Large intestine (tissue), 3 donors: ENCODE measurements around the gene INTS1. TPM values are rescaled to one million over a fixed set of nuclear protein-coding genes. Genes with fewer than 3 reads are reported as not detected.

Source experiments
- DNase-seq, 2 donors: peaks; one replicate each; pipeline versions ENCODE4 v3.0.0 to v3.0.0-alpha.2; 2013
- H3K27ac ChIP-seq: one replicate; pipeline ENCODE4 v1.5.1; 2013; ENCODE audit warnings: low read length
- H3K27me3 ChIP-seq: 2 replicates; pipeline ENCODE4 v1.6.1; 2013; ENCODE audit warnings: low read length; ENCODE audit not compliant: control insufficient read depth, insufficient read depth
- H3K36me3 ChIP-seq: 2 replicates; pipeline ENCODE4 v1.6.1; 2013; ENCODE audit warnings: low read length; ENCODE audit not compliant: control insufficient read depth, insufficient read depth
- H3K4me1 ChIP-seq: one replicate; pipeline ENCODE4 v1.6.1; 2013; ENCODE audit warnings: low read length; ENCODE audit not compliant: control insufficient read depth, insufficient read depth
- H3K4me3 ChIP-seq: one replicate; pipeline ENCODE4 v1.5.1; 2013; ENCODE audit warnings: low read length
- H3K9me3 ChIP-seq: one replicate; pipeline ENCODE4 v1.6.1; 2013; ENCODE audit warnings: mild to moderate bottlenecking, low read depth, low read length, moderate library complexity; ENCODE audit not compliant: control insufficient read depth
- WGBS: methylation state at CpG from one replicate; pipeline ENCODE4 v1.1.5; 2013; ENCODE audit warnings: low lambda C conversion rate; ENCODE audit not compliant: insufficient coverage; 5-methylcytosine and 5-hydroxymethylcytosine counted together
- polyA plus RNA-seq: library from polyadenylated mRNA; unstranded; fragments of 120-200 nt; gene quantifications from one replicate; pipeline ENCODE4 v1.2.1, GENCODE V29; 2013

Gene INTS1
- polyA plus RNA-seq, 1 donor: 50.0 TPM

- Histone ChIP-seq H3K4me1 (peaks cover 5% of the 10 kb centered on the region), H3K27me3 (no peaks in the 10 kb centered on the region), H3K36me3 (peaks cover 54% of the 10 kb centered on the region), H3K9me3 (no peaks in the 10 kb centered on the region), H3K4me3 (no peak overlapping the region), H3K27ac (no peak overlapping the region)
- WGBS: no CpG with 5 or more reads among the region's 21 CpGs
- DNase-seq: no peak
These were observed 2.5 kb downstream of the INTS1 start for GRCh38 chr7:1501487-1502270.

- Histone ChIP-seq H3K4me3 (no peak overlapping the region), H3K4me1 (peaks cover 4% of the 10 kb centered on the region), H3K27me3 (no peaks in the 10 kb centered on the region), H3K36me3 (peaks cover 66% of the 10 kb centered on the region), H3K9me3 (no peaks in the 10 kb centered on the region), H3K27ac (no peak overlapping the region)
- DNase-seq: no peak
- no CpG with 5 or more reads among the region's 34 CpGs for WGBS
These were observed 4.0 kb downstream of the INTS1 start for GRCh38 chr7:1500064-1500807.

- Histone ChIP-seq H3K4me1 (peaks cover 4% of the 10 kb centered on the region), H3K27me3 (no peaks in the 10 kb centered on the region), H3K36me3 (peaks cover 71% of the 10 kb centered on the region), H3K4me3 (no peak overlapping the region), H3K9me3 (no peaks in the 10 kb centered on the region), H3K27ac (no peak overlapping the region)
- no peak for DNase-seq
- WGBS: no CpG with 5 or more reads among the region's 33 CpGs
These were observed 4.7 kb downstream of the INTS1 start for GRCh38 chr7:1499367-1500029.

DNA sequence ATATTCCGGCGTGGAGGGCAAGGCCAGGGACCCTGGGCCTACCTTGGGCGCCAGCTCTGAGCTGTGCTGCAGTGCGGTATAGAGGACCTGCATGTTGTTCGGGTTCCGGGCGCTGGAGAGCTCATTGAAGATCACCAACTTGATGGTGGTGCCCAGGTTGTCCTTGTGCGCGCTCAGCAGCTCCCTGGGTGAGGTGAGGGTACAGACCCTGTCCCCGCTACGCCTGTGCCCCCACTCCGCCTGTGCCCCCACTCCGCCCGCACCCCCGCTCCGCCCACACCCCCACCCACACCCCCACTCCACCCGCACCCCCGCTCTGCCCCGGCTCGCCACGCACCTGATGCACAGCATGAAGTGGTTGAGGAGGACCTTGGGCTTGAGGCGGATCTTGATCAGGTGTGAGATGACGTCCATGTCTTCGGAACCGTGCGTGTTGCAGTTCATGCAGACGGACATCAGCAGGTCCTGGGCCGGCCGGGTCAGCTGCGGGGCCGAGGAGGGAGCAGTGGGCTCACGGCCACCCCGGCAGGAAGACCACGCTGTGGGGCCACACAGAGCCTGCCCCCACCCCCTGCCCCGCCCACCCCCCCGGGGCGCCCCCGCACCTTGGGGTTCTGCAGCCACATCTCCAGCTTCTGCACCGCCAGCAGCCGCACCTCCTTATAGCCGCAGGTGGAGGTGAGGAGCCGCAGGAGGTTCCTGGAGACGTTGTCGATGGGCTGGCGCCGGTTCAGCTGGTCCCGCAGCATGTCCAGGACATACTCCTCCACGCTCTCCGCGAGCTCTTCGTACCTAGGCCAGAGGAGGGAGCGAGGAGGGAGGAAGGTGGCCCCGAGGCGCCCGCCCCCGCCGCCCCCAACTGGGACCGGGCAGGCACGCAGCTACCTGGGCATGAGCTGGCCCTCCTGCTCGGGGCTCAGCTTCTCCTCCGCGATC, 5.6 kb downstream of the INTS1 start:
- H3K27ac ChIP-seq: no peak overlapping the region
- H3K4me1 ChIP-seq: peaks cover 4% of the 10 kb centered on the region
- H3K36me3 ChIP-seq: peaks cover 79% of the 10 kb centered on the region
- H3K4me3 ChIP-seq: no peak overlapping the region
- DNase-seq: no peak
- H3K27me3 ChIP-seq: no peaks in the 10 kb centered on the region
- H3K9me3 ChIP-seq: no peaks in the 10 kb centered on the region
- no CpG with 5 or more reads among the region's 62 CpGs for WGBS

DNA sequence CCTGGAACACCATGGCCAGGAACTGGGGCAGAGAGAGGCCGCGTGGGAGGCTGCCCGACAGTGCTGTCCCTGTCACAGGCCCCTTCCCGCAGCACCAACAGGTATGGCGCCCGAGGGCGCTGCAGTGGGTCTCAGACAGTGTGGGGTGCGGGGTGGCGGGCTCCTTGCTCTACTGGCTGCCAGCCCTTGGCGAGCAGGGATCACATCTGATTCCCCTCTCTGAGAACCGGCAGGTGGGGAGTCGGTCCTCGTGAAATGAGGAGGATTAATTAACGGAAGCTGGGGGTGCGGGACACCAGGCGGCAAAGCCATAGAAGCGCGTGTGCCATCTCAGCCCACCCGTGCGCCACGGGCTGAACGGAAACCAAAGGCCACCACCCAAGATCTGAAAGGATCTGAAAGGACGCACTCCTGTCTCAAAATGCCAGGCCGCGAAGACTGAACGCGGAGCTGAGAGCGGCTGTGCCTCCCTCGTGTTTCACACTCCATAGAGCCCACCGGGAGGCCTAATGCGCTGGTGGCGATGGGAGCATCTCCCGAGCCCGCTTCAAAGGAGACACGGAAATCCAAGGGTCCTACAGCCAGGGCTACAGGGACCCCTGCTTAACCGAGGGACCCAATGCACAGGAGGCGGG, 6.8 kb downstream of the INTS1 start:
- Histone ChIP-seq H3K9me3 (no peaks in the 10 kb centered on the region), H3K4me1 (no peaks in the 10 kb centered on the region), H3K36me3 (peaks cover 83% of the 10 kb centered on the region), H3K27ac (no peak overlapping the region), H3K27me3 (no peaks in the 10 kb centered on the region), H3K4me3 (no peak overlapping the region)
- DNase-seq: no peak
- no CpG with 5 or more reads among the region's 37 CpGs for WGBS

- no peaks in the 10 kb centered on the region for H3K4me1 ChIP-seq
- no peak overlapping the region for H3K27ac ChIP-seq
- H3K27me3 ChIP-seq: no peaks in the 10 kb centered on the region
- peaks cover 83% of the 10 kb centered on the region for H3K36me3 ChIP-seq
- no peak overlapping the region for H3K4me3 ChIP-seq
- H3K9me3 ChIP-seq: no peaks in the 10 kb centered on the region
- WGBS: no CpG with 5 or more reads among the region's 33 CpGs
- DNase-seq: no peak
These were observed 7.5 kb downstream of the INTS1 start for GRCh38 chr7:1496531-1497292.

- no peak overlapping the region for H3K4me3 ChIP-seq
- no peak for DNase-seq
- H3K27me3 ChIP-seq: no peaks in the 10 kb centered on the region
- H3K4me1 ChIP-seq: no peaks in the 10 kb centered on the region
- no CpG with 5 or more reads among the region's 34 CpGs for WGBS
- H3K36me3 ChIP-seq: peaks cover 84% of the 10 kb centered on the region
- H3K27ac ChIP-seq: no peak overlapping the region
- H3K9me3 ChIP-seq: no peaks in the 10 kb centered on the region
These were observed 8.5 kb downstream of the INTS1 start for GRCh38 chr7:1495564-1496242.

DNA sequence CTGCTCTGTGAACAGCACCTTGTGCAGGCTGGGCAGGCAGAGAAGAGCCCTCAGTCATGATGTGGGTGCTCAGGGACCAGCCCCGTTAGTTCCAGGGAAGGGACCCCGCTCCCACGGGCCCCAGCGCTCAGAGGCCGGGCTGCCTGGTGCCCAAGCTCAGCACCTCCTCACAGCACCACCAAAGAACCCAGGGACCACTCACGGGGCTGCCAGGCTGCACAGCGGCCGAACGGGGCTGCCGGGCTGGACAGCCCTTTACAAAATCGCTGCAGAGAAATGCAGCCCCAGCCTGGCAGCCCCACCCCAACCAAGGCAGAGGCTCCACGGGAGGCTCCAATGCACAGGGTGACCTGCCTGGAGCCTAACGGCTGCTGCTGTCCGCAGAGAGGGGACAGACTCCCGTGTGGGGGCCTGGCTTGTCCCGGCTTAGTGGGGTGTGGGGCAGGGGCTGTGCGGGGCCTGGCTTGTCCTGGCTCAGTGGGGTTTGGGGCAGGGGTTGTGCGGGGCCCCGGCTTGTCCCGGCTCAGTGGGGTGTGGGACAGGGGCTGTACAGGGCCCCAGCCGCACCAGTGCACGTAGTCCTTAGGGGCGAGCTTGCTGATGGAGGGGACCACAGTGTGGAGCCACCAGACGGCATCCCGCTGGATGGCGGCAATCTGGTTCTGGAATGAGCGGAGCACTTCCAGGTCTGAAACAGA, 9.2 kb downstream of the INTS1 start:
- H3K27me3 ChIP-seq: no peaks in the 10 kb centered on the region
- H3K36me3 ChIP-seq: peaks cover 84% of the 10 kb centered on the region
- H3K9me3 ChIP-seq: no peaks in the 10 kb centered on the region
- no peak for DNase-seq
- H3K4me3 ChIP-seq: no peak overlapping the region
- WGBS: no CpG with 5 or more reads among the region's 27 CpGs
- no peak overlapping the region for H3K27ac ChIP-seq
- H3K4me1 ChIP-seq: no peaks in the 10 kb centered on the region
